B cell (primary cell): Measurements from ENCODE around the gene C9orf43. TPM values are rescaled to one million over a fixed set of nuclear protein-coding genes. Genes with fewer than 3 reads are reported as not detected.

Experiments
- ATAC-seq: fragments of 200-7000 bp; cut with Tn5 transposase; one replicate; pipeline ENCODE4 v1.10.0; 2021; ENCODE audit warnings: low read depth, mild to moderate bottlenecking, moderate number of reproducible peaks, moderate library complexity
- CTCF ChIA-PET: fragments of 350-600 bp; sonication (Branson Sonifier 250); formaldehyde crosslinking; loops from one replicate; lab custom pipeline; 2021; ENCODE audit warnings: antibody characterized with exemption, inconsistent platforms; lab: Charles Lee
- POLR2A ChIA-PET: fragments of 350-600 bp; sonication (Branson Sonifier 250); formaldehyde crosslinking; loops from one replicate; lab custom pipeline; 2021; ENCODE audit warnings: antibody characterized with exemption; lab: Charles Lee
- DNase-seq: peaks from one replicate; pipeline ENCODE4 v3.0.0; 2013
- H2AFZ ChIP-seq: 2 replicates; pipeline ENCODE4 v1.6.1; 2012; ENCODE audit warnings: mild to moderate bottlenecking, low read depth, low read length; ENCODE audit not compliant: insufficient read depth, poor library complexity, severe bottlenecking
- H3K27ac ChIP-seq, 2 donors: 1 replicate in 1 of 2; 2 replicates in 1 of 2; pipeline ENCODE4 v1.5.1; 2012 to 2013; ENCODE audit warnings: low read length in 2 of 2, mild to moderate bottlenecking in 2 of 2, moderate library complexity in 1 of 2
- H3K27me3 ChIP-seq, 4 experiments: fragments of 200-600 bp in 1 of 4; sonication (generic) in 1 of 4; replicated peaks in 1 of 4; 1 replicate in 2 of 4; 2 replicates in 2 of 4; pipeline versions ENCODE4 v1.6.1 to v1.7.0; 2013 to 2016; ENCODE audit warnings: low read length in 3 of 4, mild to moderate bottlenecking in 2 of 4, mixed read lengths in 1 of 4, moderate library complexity in 1 of 4; ENCODE audit not compliant: insufficient read depth in 4 of 4, control insufficient read depth in 3 of 4; ENCODE audit errors: control extremely low read depth in 1 of 4
- H3K36me3 ChIP-seq, 2 experiments: replicated peaks in 1 of 2; 1 replicate in 1 of 2; 2 replicates in 1 of 2; pipeline versions ENCODE4 v1.6.1 to v1.7.1; 2013; ENCODE audit warnings: low read length in 1 of 2; ENCODE audit not compliant: insufficient read depth in 2 of 2, control insufficient read depth in 1 of 2; ENCODE audit errors: control extremely low read depth in 1 of 2, extremely low read depth in 1 of 2
- H3K4me1 ChIP-seq, 2 donors: fragments of 200-600 bp in 1 of 2; sonication (generic) in 1 of 2; 1 replicate in 1 of 2; 2 replicates in 1 of 2; pipeline versions ENCODE4 v1.5.1 to v1.6.1; 2013 to 2017; ENCODE audit warnings: low read length in 2 of 2; ENCODE audit not compliant: control insufficient read depth in 2 of 2, insufficient read depth in 2 of 2
- H3K4me2 ChIP-seq: replicated peaks from 2 replicates; pipeline ENCODE3; 2012; ENCODE audit warnings: mild to moderate bottlenecking, low read depth, low read length; ENCODE audit not compliant: poor library complexity, severe bottlenecking
- H3K4me3 ChIP-seq, 5 experiments: fragments of 200-600 bp in 1 of 5; sonication (generic) in 1 of 5; 1 replicate in 3 of 5; 2 replicates in 2 of 5; pipeline versions ENCODE4 v1.5.1 to v1.7.0; 2011 to 2016; ENCODE audit warnings: low read length in 4 of 5, mild to moderate bottlenecking in 4 of 5, low read depth in 2 of 5, control low read depth in 1 of 5, moderate library complexity in 1 of 5; ENCODE audit not compliant: insufficient read depth in 1 of 5; ENCODE audit errors: control extremely low read depth in 1 of 5, extremely low read depth in 1 of 5
- H3K79me2 ChIP-seq: fragments of 200-600 bp; sonication (generic); one replicate; pipeline ENCODE4 v1.6.0; 2016; ENCODE audit warnings: low read length; ENCODE audit not compliant: control insufficient read depth, insufficient read depth
- H3K9ac ChIP-seq: fragments of 200-600 bp; sonication (generic); 2 replicates; pipeline ENCODE4 v1.6.1; 2017; ENCODE audit warnings: mild to moderate bottlenecking, low read length, moderate library complexity
- H3K9me3 ChIP-seq, 3 donors: one replicate each; pipeline versions ENCODE4 v1.6.1 to v1.7.1; 2013; ENCODE audit warnings: low read length in 2 of 3; ENCODE audit not compliant: control insufficient read depth in 2 of 3, insufficient read depth in 1 of 3; ENCODE audit errors: control extremely low read depth in 1 of 3
- H4K20me1 ChIP-seq: 2 replicates; pipeline ENCODE4 v1.6.0; 2012; ENCODE audit warnings: mild to moderate bottlenecking, low read length; ENCODE audit not compliant: insufficient read depth, control insufficient read depth, poor library complexity, severe bottlenecking
- H3K27ac Mint-ChIP-seq: one replicate; pipeline ENCODE4 v1.8.0; 2021; ENCODE audit warnings: mixed read lengths
- H3K27me3 Mint-ChIP-seq: one replicate; pipeline ENCODE4 v1.8.0; 2021; ENCODE audit warnings: mixed read lengths
- H3K4me1 Mint-ChIP-seq: one replicate; pipeline ENCODE4 v1.8.0; 2021; ENCODE audit warnings: mixed read lengths
- H3K4me3 Mint-ChIP-seq: one replicate; pipeline ENCODE4 v1.8.0; 2021; ENCODE audit warnings: mixed read lengths
- H3K9me3 Mint-ChIP-seq: one replicate; pipeline ENCODE4 v1.8.0; 2022; ENCODE audit warnings: mixed read lengths; ENCODE audit not compliant: insufficient read depth
- CTCF ChIP-seq: fragments of 200-600 bp; IDR thresholded peaks from one replicate; pipeline ENCODE4 v1.8.0; 2022; ENCODE audit warnings: antibody characterized with exemption, mild to moderate bottlenecking
- EZH2 ChIP-seq: IDR thresholded peaks from 2 replicates; pipeline ENCODE4 v1.6.1; 2012; ENCODE audit warnings: borderline replicate concordance, low read depth, mild to moderate bottlenecking, moderate library complexity, low read length; ENCODE audit not compliant: insufficient read depth, poor library complexity, severe bottlenecking
- WGBS: methylation state at CpG from one replicate; pipeline ENCODE4 v1.1.5; 2013; ENCODE audit warnings: missing lambda C conversion rate; ENCODE audit not compliant: insufficient coverage; 5-methylcytosine and 5-hydroxymethylcytosine counted together
- intact Hi-C: fragments of 100-400 bp; cut with micrococcal nuclease; formaldehyde crosslinking; loops from one replicate; pipeline ENCODE4 v1.10.0; 2022
- polyA plus RNA-seq: library from polyadenylated mRNA; depleted of rRNA; stranded (reverse); fragments of >200 nt; gene quantifications from 2 replicates; pipeline ENCODE4 v1.2.3, GENCODE V29; 2012
- total RNA-seq, 2 donors: library from RNA; stranded (reverse); fragments of 120-200 nt in 1 of 2; gene quantifications; 1 replicate in 1 of 2; 2 replicates in 1 of 2; pipeline versions ENCODE4 v1.2.3 to v1.2.4, GENCODE V29; 2013 to 2022

Gene C9orf43
- total and polyA plus RNA-seq, 2 donors (not counting 1 experiment from before 2014, with no cell fraction given) = 0.57 to 1.7 TPM

GRCh38 chr9:113375057-113376023, 35.2 kb upstream of the C9orf43 start:
- DNase-seq = no peak
- Histone ChIP-seq H4K20me1 (no peaks in the 10 kb centered on the region), H3K27ac (no peak overlapping the region), H3K27me3 (no peaks in the 10 kb centered on the region), H3K36me3 (peaks cover 0 to 25% of the 10 kb centered on the region in 2 experiments), H3K4me2 (peak overlapping the region; percentile 100), H3K9me3 (no peaks in the 10 kb centered on the region), H2AFZ (peak overlapping the region; percentile 19), H3K4me3 (peak overlapping the region in 3 of 5 experiments; percentile 30 to 97 (median 85)), H3K4me1 (peaks cover 4 to 14% of the 10 kb centered on the region in 2 donors), H3K9ac (peak overlapping the region; percentile 84), H3K79me2 (peaks cover 5% of the 10 kb centered on the region)
- H3K27me3 Mint-ChIP-seq = no peaks in the 10 kb centered on the region
- CTCF ChIA-PET = interaction anchor here (0.6 to 1.4 kb wide), 4 partner anchors 22 to 307 kb away, joined by 3 to 5 read pairs (median 4); no protein-coding TSS in a partner anchor
- H3K4me3 Mint-ChIP-seq = peak overlapping the region; percentile 84
- 100% methylated on average over 3 of the region's 6 CpGs for WGBS
- no peak for ATAC-seq
- POLR2A ChIA-PET = interaction anchor here (0.7 to 2.0 kb wide), 5 partner anchors 26 to 154 kb away, joined by 3 to 11 read pairs (median 3); partner anchors contain the start of genes ALAD, BSPRY, C9orf43 and POLE3
- peaks cover 16% of the 10 kb centered on the region for H3K4me1 Mint-ChIP-seq
- intact Hi-C loops = loop anchor here (1.0 kb wide), 3 partner anchors 26 to 35 kb away; partner anchors contain the start of genes ALAD, C9orf43, POLE3 and WDR31
- H3K9me3 Mint-ChIP-seq = no peaks in the 10 kb centered on the region
- H3K27ac Mint-ChIP-seq = peak overlapping the region; percentile 67
- TF ChIP-seq EZH2 (no peak), CTCF (no peak)
